GM12874 (cell line): ENCODE measurements around the gene LRMDA.

Source experiments
- TF ChIP-seq, protein P1 (sequence below): IDR thresholded peaks from 2 replicates; pipeline ENCODE4 v1.5.1; 2011; ENCODE audit warnings: low read depth, mild to moderate bottlenecking, control low read depth, low read length, moderate library complexity; ENCODE audit not compliant: insufficient read depth

The LRMDA gene

DNA sequence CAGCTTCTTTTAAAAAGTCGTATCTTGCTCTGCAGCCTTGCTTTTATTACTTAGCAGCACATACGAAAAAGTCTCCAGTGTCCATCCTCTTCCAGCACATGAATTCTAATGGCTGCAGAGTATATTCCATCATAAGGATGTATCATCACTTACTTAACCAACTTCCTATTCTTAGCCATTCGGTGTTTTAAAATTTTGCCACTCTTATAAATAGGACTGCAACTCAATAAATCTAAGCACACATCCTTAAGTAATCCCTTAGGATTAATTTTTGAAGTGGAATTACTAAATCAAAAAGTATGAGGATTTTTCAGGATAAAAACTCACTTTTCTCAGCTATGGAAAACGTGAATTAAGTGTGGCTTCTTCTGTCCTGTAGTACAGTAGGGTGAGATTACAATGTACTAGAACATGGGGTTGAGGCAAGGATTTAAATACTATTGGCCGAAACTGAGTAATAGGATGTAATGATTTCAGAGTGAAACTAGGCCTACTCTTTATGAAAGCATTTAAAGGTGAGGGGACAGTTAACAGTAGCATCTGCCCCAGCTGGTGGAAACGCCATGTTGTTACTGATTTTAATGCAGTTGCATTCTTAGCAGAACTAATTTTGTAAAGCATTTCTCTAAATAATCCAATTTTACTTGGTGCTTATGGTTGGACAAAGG, 1035.5 kb downstream of the LRMDA start:
- TF ChIP-seq, protein P1, sequence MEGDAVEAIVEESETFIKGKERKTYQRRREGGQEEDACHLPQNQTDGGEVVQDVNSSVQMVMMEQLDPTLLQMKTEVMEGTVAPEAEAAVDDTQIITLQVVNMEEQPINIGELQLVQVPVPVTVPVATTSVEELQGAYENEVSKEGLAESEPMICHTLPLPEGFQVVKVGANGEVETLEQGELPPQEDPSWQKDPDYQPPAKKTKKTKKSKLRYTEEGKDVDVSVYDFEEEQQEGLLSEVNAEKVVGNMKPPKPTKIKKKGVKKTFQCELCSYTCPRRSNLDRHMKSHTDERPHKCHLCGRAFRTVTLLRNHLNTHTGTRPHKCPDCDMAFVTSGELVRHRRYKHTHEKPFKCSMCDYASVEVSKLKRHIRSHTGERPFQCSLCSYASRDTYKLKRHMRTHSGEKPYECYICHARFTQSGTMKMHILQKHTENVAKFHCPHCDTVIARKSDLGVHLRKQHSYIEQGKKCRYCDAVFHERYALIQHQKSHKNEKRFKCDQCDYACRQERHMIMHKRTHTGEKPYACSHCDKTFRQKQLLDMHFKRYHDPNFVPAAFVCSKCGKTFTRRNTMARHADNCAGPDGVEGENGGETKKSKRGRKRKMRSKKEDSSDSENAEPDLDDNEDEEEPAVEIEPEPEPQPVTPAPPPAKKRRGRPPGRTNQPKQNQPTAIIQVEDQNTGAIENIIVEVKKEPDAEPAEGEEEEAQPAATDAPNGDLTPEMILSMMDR = no peak

DNA sequence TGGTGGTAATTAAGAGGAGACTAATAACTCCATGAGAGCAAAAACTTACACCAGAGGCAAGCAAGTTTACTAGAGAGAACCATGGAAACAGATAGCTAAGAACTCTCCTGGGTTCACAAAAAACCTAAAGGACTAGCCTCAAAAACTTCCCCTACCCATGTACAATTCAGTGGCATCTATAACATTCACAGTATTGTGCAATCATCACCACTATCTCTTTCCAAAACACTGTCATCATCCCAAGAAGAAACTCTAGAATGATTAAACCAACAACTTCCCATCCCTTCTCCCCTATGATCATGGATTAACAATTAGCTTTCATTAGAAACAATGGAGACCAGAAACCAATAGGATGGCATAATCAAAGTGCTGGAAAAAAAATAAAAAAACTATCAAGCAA, 1038.3 kb downstream of the LRMDA start:
- TF ChIP-seq, protein P1 = no peak

DNA sequence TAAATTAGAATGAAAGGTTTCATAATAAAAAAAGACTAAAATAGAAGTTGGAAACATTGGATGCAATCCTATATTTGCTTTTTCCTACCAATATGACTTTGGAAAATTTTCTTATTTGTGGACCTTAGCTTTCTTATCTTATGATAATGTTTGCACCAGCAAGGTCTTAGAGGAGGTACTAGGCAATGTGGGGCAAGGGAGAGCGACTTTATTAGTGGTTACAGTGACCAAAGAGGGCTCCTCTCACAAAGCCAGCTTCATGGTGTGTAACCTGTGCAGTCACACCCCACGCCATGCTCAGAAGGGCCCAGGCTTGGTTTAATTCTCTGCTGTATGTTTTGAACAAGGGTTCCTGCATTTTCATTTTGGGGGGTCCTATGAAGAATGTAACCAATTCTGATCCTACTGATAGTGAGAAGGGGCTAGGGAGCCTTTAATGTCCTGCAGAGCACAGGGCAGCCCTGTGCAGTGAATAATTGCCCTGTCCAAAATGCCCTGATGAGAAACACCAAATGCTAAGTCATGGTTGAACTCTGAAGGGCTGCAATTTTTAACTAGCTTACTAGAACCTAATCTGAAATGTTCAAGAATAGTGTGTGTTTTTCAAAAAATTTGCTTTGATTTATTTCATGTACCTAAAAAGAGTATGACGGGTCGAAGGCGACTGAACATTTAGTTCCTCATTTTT, 1047.8 kb downstream of the LRMDA start:
- TF ChIP-seq, protein P1 = no peak

DNA sequence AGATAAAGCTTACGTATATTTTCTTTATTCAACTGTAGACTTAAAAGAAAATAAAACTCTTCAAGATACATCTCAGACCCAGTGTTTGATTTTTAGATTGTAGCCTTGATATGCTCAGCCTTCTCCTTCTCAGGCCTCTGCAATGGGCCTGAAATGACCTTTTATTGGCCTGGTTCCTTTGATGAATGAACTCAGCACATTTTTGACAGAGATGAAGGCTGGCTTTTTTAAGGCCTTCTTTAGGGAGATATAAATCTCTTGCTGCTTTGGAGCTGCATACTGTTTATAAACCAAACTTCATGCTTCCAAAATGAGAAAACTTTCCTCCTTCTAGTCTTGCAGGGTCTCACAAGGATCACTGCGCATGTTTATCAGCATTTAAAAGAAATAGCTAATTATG, 1049.8 kb downstream of the LRMDA start:
- TF ChIP-seq, protein P1 = no peak

DNA sequence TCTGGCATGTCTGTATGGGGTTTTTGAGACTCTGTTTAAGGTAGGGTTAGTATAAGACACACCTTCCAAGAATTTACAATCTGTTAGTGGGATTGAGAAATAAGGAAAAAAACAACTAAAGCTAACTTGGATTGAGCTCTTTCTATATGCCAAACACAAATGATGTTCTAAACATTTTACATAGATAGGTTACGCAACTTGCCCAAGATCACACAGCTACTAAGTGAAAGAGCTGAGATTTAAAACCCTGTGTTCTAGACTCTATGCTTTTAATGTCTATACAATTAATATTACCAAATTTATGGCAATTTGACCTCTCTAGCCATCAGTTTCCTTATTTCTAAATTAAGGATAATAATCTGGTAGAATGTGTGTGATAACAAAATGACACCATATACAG, 1056.2 kb downstream of the LRMDA start:
- TF ChIP-seq, protein P1 = no peak

DNA sequence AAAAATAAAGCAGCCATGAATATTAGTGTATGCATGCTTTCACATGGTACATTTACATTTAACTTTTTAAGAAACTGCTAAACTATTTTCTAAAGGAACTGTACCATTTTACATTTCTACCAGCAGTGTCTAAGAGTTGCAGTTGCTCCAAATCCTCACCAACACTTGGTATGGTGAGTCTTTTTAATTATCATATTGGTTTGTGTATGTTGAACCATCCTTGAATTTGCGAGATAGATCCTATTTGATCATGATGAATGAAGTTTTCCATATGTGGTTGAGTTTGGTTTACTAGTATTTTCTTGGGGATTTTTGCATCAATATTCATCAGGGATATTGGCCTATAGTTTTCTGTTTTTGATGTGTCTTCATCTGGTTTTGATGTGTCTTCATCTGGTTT, 1057.2 kb downstream of the LRMDA start:
- TF ChIP-seq, protein P1 = no peak

DNA sequence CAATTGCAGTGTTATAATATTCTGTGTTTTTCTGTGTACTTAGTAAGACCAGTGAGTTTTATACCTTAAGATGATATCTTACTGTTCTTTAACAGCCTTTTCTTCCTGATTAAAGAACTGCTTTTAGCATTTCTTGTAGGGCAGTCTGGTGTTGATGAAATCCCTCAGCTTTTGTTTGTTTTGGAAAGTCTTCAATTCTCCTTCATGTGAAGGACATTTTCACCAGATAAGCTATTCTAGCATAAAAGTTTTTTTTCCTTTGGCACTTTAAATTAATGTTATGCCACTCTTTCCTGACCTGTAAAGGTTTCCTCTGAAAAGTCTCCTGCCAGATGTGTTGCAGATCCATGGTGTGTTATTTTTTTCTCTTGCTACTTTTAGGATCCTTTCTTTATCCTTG, 1059.8 kb downstream of the LRMDA start:
- TF ChIP-seq, protein P1 = no peak
